H9 (cell line): ENCODE measurements around the gene FFAR3. TPM values are rescaled to one million over a fixed set of nuclear protein-coding genes. Genes with fewer than 3 reads are reported as not detected.

Source experiments
- DNase-seq: peaks from one replicate; pipeline ENCODE4 v3.0.0-alpha.2; 2017
- H2AFZ ChIP-seq: one replicate; pipeline ENCODE4 v1.6.1; 2013; ENCODE audit warnings: mild to moderate bottlenecking, low read length, control low read depth, moderate library complexity
- H2AK5ac ChIP-seq: 2 replicates; pipeline ENCODE4 v1.6.1; 2013; ENCODE audit warnings: low read length, control low read depth, mixed read lengths; ENCODE audit not compliant: insufficient read length
- H2BK120ac ChIP-seq: one replicate; pipeline ENCODE4 v1.6.1; 2013; ENCODE audit warnings: low read depth, mild to moderate bottlenecking, low read length, control low read depth, inconsistent platforms; ENCODE audit not compliant: poor library complexity, severe bottlenecking
- H2BK12ac ChIP-seq: 2 replicates; pipeline ENCODE4 v1.6.1; 2013; ENCODE audit warnings: low read length, control low read depth, mixed read lengths, low read depth; ENCODE audit not compliant: insufficient read length
- H2BK15ac ChIP-seq: 2 replicates; pipeline ENCODE4 v1.6.1; 2013; ENCODE audit warnings: low read depth, low read length, control low read depth
- H2BK20ac ChIP-seq: one replicate; pipeline ENCODE4 v1.6.1; 2013; ENCODE audit warnings: low read depth, mild to moderate bottlenecking, low read length, control low read depth, inconsistent platforms; ENCODE audit not compliant: poor library complexity, severe bottlenecking
- H2BK5ac ChIP-seq: 2 replicates; pipeline ENCODE4 v1.6.1; 2013; ENCODE audit warnings: low read length, control low read depth, mixed read lengths; ENCODE audit not compliant: insufficient read length
- H3K14ac ChIP-seq: 2 replicates; pipeline ENCODE4 v1.6.1; 2013; ENCODE audit warnings: low read length, control low read depth; ENCODE audit not compliant: insufficient read depth
- H3K18ac ChIP-seq: 2 replicates; pipeline ENCODE4 v1.6.1; 2013; ENCODE audit warnings: low read depth, mild to moderate bottlenecking, mixed read lengths, low read length, control low read depth; ENCODE audit not compliant: insufficient read length
- H3K23ac ChIP-seq: 2 replicates; pipeline ENCODE4 v1.6.1; 2013; ENCODE audit warnings: low read length, control low read depth, mixed read lengths, low read depth; ENCODE audit not compliant: insufficient read length
- H3K23me2 ChIP-seq: 2 replicates; pipeline ENCODE4 v1.6.1; 2013; ENCODE audit warnings: low read depth, mild to moderate bottlenecking, mixed read lengths, low read length, control low read depth; ENCODE audit not compliant: insufficient read length, poor library complexity, severe bottlenecking
- H3K27ac ChIP-seq: 2 replicates; pipeline ENCODE4 v1.5.1; 2013; ENCODE audit warnings: low read length, control low read depth, mixed read lengths, low read depth; ENCODE audit not compliant: insufficient read length
- H3K27me3 ChIP-seq: 2 replicates; pipeline ENCODE4 v1.6.1; 2013; ENCODE audit warnings: low read length, control low read depth, inconsistent platforms; ENCODE audit not compliant: insufficient read depth
- H3K4ac ChIP-seq: 2 replicates; pipeline ENCODE4 v1.6.1; 2013; ENCODE audit warnings: low read depth, mild to moderate bottlenecking, control low read depth, inconsistent platforms, low read length, moderate library complexity
- H3K4me1 ChIP-seq: 2 replicates; pipeline ENCODE4 v1.6.1; 2013; ENCODE audit warnings: low read length, control low read depth, inconsistent platforms; ENCODE audit not compliant: insufficient read depth
- H3K4me2 ChIP-seq: 2 replicates; pipeline ENCODE4 v1.6.1; 2013; ENCODE audit warnings: low read length, control low read depth, mixed read lengths; ENCODE audit not compliant: insufficient read length, insufficient read depth
- H3K56ac ChIP-seq: 2 replicates; pipeline ENCODE4 v1.6.1; 2013; ENCODE audit warnings: low read depth, mild to moderate bottlenecking, mixed read lengths, low read length, control low read depth; ENCODE audit not compliant: insufficient read length
- H3K79me1 ChIP-seq: 2 replicates; pipeline ENCODE4 v1.6.1; 2013; ENCODE audit warnings: low read depth, mild to moderate bottlenecking, moderate library complexity, low read length, control low read depth, inconsistent platforms; ENCODE audit not compliant: insufficient read depth, poor library complexity, severe bottlenecking
- H3K79me2 ChIP-seq: 2 replicates; pipeline ENCODE4 v1.6.1; 2013; ENCODE audit warnings: low read length, control low read depth, inconsistent platforms; ENCODE audit not compliant: insufficient read depth
- H3K9ac ChIP-seq: 2 replicates; pipeline ENCODE4 v1.6.1; 2013; ENCODE audit warnings: low read length, control low read depth, mixed read lengths; ENCODE audit not compliant: insufficient read length; ENCODE audit errors: extremely low read depth
- H3K9me3 ChIP-seq: one replicate; pipeline ENCODE4 v1.6.1; 2013; ENCODE audit warnings: low read depth, low read length, inconsistent platforms; ENCODE audit not compliant: control insufficient read depth
- H3T11ph ChIP-seq: one replicate; pipeline ENCODE4 v1.6.1; 2013; ENCODE audit warnings: mild to moderate bottlenecking, low read length, control low read depth, inconsistent platforms
- H4K20me1 ChIP-seq: one replicate; pipeline ENCODE4 v1.6.1; 2013; ENCODE audit not compliant: control insufficient read depth, insufficient read length, insufficient read depth
- H4K5ac ChIP-seq: 2 replicates; pipeline ENCODE4 v1.6.1; 2013; ENCODE audit warnings: low read depth, mild to moderate bottlenecking, mixed read lengths, low read length, control low read depth; ENCODE audit not compliant: insufficient read length
- H4K8ac ChIP-seq: replicated peaks from 2 replicates; pipeline ENCODE4 v1.6.1; 2013; ENCODE audit warnings: low read length, control low read depth, mixed read lengths, low read depth; ENCODE audit not compliant: insufficient read length
- H4K91ac ChIP-seq: 2 replicates; pipeline ENCODE4 v1.6.1; 2013; ENCODE audit warnings: low read depth, mild to moderate bottlenecking, moderate library complexity, mixed read lengths, low read length, control low read depth; ENCODE audit not compliant: insufficient read length
- H3K27ac Mint-ChIP-seq, 3 experiments: 2 replicates in 2 of 3; 3 replicates in 1 of 3; pipeline ENCODE4 v1.8.0; 2020 to 2021; ENCODE audit warnings: mixed read lengths in 3 of 3, mild to moderate bottlenecking in 1 of 3, moderate library complexity in 1 of 3
- H3K27me3 Mint-ChIP-seq: 2 replicates; pipeline ENCODE4 v1.8.0; 2021; ENCODE audit warnings: low read depth, mild to moderate bottlenecking, moderate library complexity, mixed read lengths
- H3K36me3 Mint-ChIP-seq, 3 experiments: 2 replicates in 2 of 3; 3 replicates in 1 of 3; pipeline ENCODE4 v1.8.0; 2020 to 2021; ENCODE audit warnings: low read depth in 3 of 3, mixed read lengths in 3 of 3; ENCODE audit not compliant: insufficient read depth in 1 of 3
- H3K4me1 Mint-ChIP-seq, 2 experiments: 2 replicates each; pipeline ENCODE4 v1.8.0; 2020; ENCODE audit warnings: mixed read lengths in 2 of 2
- H3K4me3 Mint-ChIP-seq, 2 experiments: 2 replicates in 1 of 2; 3 replicates in 1 of 2; pipeline ENCODE4 v1.8.0; 2020 to 2021; ENCODE audit warnings: mild to moderate bottlenecking in 2 of 2, mixed read lengths in 2 of 2, moderate library complexity in 1 of 2
- H3K9me3 Mint-ChIP-seq, 2 experiments: 2 replicates in 1 of 2; 3 replicates in 1 of 2; pipeline ENCODE4 v1.8.0; 2020; ENCODE audit warnings: mild to moderate bottlenecking in 2 of 2, mixed read lengths in 2 of 2, moderate library complexity in 1 of 2
- CTCF ChIP-seq: fragments of 200-600 bp; sonication (generic); conservative IDR thresholded peaks from 3 replicates; pipeline ENCODE4 v1.8.0; 2021; ENCODE audit warnings: antibody characterized with exemption, mild to moderate bottlenecking
- WGBS: extraction: QIAGEN DNeasy Blood & Tissue Kit; methylation state at CpG from one replicate; pipeline ENCODE4 v1.1.7; 2013; ENCODE audit warnings: missing lambda C conversion rate, low lambda C conversion rate, mixed read lengths; ENCODE audit not compliant: insufficient read length; ENCODE audit errors: extremely low coverage; 5-methylcytosine and 5-hydroxymethylcytosine counted together
- total RNA-seq: library from RNA; stranded (reverse); gene quantifications from 2 replicates; pipeline ENCODE4 v1.2.1, GENCODE V29; 2021

FFAR3 gene
- total RNA-seq, 1 experiment from 2014 or later: not detected

- no peaks in the 10 kb centered on the region for H3K79me1 ChIP-seq
- no peaks in the 10 kb centered on the region; the same call in 1 of the 2 replicates for H3K4me1 ChIP-seq
- H4K5ac ChIP-seq: no peak overlapping the region
- no peak overlapping the region for H2BK12ac ChIP-seq
- Mint-ChIP-seq H3K4me1 (peaks cover 9 to 18% of the 10 kb centered on the region in 2 experiments), H3K9me3 (no peaks in the 10 kb centered on the region), H3K4me3 (no peak overlapping the region), H3K27ac (no peak overlapping the region), H3K36me3 (no peaks in the 10 kb centered on the region; a peak in 1 of 7 replicates), H3K27me3 (peaks cover 35% of the 10 kb centered on the region)
- H4K8ac ChIP-seq: no peak overlapping the region
- H4K91ac ChIP-seq: no peak overlapping the region
- no peak overlapping the region for H3K56ac ChIP-seq
- DNase-seq: no peak
- no peak overlapping the region for H2BK120ac ChIP-seq
- no peak overlapping the region for H2AK5ac ChIP-seq
- H4K20me1 ChIP-seq: no peaks in the 10 kb centered on the region
- no peak overlapping the region for H2BK5ac ChIP-seq
- H3K9ac ChIP-seq: no peak overlapping the region
- no peak overlapping the region for H3K4ac ChIP-seq
- no peaks in the 10 kb centered on the region for H3K9me3 ChIP-seq
- no peak overlapping the region for H3T11ph ChIP-seq
- H3K79me2 ChIP-seq: no peaks in the 10 kb centered on the region
- H3K14ac ChIP-seq: no peak overlapping the region
- H2AFZ ChIP-seq: no peak overlapping the region
- H3K18ac ChIP-seq: no peak overlapping the region
- no peak overlapping the region for H2BK20ac ChIP-seq
- H3K23me2 ChIP-seq: peaks cover 4% of the 10 kb centered on the region
- H3K4me2 ChIP-seq: no peak overlapping the region
- no peaks in the 10 kb centered on the region for H3K27me3 ChIP-seq
- H2BK15ac ChIP-seq: no peak overlapping the region
- H3K23ac ChIP-seq: no peak overlapping the region
- no peak for TF ChIP-seq CTCF
- no peak overlapping the region for H3K27ac ChIP-seq
- no CpG with 5 or more reads among the region's 47 CpGs for WGBS
Measured at GRCh38 chr19:35351411-35352176, 6.7 kb upstream of the FFAR3 start.
